Hepatocyte (in vitro differentiated cells): ENCODE results near the gene OSBPL6.

Source experiments
- EZH2 ChIP-seq: fragments of 200-600 bp; sonication (generic); IDR thresholded peaks from 2 replicates; pipeline ENCODE4 v1.6.1; 2016; ENCODE audit warnings: antibody characterized with exemption, mild to moderate bottlenecking, borderline replicate concordance
- EZH2phosphoT487 ChIP-seq: fragments of 200-600 bp; sonication (generic); IDR thresholded peaks from one replicate; pipeline ENCODE4 v1.6.1; 2018; ENCODE audit warnings: antibody characterized with exemption, mild to moderate bottlenecking, low read depth, moderate library complexity; ENCODE audit not compliant: unreplicated experiment, severe bottlenecking

DNA sequence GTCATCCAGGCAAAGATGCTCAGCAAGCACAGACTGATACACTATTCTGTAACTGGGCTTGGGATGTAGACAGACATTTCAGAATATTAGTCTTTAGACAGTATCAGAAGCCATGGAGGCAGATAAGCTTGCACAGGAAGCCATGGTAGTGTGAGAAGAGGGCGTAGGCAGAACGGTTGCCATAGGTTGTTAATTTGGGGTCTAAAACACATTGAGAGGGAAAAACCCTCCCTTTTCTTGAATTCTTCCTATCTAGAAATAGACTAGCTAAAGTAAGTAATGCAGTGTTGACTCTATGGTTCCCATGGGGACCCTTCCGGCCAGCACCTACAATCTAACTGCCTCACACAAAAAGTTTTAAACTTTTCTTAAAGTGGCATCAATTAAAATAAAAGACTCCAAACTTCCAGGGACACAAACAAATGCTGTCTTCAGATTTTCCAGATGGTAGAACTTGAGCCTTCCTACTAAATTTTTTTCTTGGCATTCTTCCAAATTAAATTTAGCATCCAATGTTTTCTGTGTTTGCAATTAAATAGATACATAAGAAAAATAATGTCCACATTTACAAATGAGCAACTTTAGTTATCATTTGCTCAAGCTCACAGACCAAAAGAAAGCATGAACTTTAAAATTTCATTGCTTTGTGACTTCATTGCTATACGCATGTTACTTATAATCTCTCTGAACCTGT lies 254.8 kb downstream of the OSBPL6 start:
- TF ChIP-seq EZH2 (no peak), EZH2phosphoT487 (no peak)
